HG02870 (cell line): Measurements from ENCODE around the gene SLC22A1.
"Not testable (repeated sequence)": the region's sequence is repeated elsewhere in the genome, so short reads cannot be mapped to it uniquely, and the experiment has no call there.

Source experiments
- ATAC-seq: cut with Tn5 transposase; IDR thresholded peaks from one replicate; pipeline ENCODE4 v1.9.1; 2021; ENCODE audit warnings: mild to moderate bottlenecking, moderate library complexity; ENCODE audit not compliant: unreplicated experiment

Gene SLC22A1

DNA sequence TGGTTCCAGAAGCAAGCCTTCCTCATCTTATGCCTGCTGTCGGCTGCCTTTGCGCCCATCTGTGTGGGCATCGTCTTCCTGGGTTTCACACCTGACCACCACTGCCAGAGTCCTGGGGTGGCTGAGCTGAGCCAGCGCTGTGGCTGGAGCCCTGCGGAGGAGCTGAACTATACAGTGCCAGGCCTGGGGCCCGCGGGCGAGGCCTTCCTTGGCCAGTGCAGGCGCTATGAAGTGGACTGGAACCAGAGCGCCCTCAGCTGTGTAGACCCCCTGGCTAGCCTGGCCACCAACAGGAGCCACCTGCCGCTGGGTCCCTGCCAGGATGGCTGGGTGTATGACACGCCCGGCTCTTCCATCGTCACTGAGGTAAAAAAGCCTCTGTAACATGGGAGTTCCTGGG, 366 bp downstream of the SLC22A1 start:
- no peak for ATAC-seq

DNA sequence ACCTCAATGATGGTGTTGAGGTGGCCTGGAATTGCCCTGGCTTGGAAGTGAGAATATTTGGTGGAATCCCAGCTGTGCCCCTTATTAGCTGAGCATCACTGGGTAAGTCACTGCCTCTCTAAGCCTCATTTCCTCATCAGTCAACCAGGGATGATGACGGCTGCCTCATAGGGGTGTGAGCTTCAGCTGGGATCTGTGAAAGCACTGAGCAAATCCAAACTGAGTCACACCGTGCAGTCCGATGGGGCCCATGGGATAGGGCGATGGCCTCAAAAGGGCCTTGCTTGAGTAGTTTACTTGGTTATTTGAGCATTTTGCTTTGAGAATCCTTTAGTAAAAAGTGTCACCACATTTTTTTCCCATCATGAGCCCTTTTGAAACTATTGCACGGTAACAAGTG, 1.1 kb downstream of the SLC22A1 start:
- no peak for ATAC-seq

DNA sequence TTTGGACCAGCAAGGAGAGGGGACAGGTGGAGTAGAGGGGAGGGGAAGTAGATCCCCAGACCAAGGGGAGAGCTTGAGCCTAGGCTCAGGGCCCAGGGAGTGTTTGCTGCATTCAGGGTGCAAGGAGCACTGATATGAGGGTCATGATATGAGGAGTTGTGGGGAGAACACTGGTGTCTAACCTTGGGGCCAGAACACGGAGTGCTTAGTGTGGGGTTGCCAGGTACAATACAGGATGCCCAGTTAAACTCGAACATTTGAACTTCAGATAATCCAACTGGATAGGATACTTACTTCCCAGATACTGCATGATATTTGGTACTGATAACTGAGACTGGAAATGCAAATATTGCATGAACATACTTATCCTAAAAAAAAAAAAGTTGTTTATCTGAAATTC, 2.4 kb downstream of the SLC22A1 start:
- ATAC-seq: no peak

DNA sequence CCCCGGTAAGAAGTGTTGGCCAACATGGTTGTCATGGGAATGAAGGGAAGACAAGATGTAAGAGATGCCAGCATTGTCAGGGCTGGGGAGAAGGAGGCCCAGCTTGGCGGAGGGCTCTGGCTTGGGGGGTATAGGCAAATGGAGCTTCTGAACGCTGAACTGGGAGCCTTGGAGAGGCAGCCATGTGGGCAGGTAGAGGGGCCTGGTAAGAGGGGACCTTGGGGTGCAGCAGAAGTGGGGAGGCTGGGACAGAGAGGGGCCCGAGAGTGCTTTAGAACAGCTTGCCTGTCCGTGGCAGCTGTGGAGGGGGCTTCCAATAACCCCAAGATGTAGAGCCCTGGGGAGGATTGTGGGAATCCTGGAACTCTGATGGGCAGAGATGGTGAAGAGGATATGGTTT, 3.0 kb downstream of the SLC22A1 start:
- no peak for ATAC-seq

DNA sequence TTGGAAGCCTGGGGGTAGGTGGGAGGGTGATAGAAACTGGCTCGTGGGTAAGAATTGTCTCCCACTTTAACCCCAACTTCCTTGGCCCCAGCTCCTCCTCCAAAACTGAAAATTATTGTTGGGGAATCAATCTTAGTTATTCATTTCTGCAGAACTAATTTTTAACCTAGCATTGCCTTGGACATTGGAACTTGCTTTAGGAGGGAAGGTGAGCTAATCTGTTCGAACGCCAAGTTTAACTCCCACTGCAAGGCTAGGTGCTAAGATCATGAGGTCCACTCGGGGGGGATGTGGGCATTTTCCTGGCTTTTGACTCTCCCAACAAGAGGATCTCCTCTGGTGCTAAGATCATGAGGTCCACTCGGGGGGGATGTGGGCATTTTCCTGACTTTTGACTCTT, 3.5 kb downstream of the SLC22A1 start:
- not testable (repeated sequence) for ATAC-seq

DNA sequence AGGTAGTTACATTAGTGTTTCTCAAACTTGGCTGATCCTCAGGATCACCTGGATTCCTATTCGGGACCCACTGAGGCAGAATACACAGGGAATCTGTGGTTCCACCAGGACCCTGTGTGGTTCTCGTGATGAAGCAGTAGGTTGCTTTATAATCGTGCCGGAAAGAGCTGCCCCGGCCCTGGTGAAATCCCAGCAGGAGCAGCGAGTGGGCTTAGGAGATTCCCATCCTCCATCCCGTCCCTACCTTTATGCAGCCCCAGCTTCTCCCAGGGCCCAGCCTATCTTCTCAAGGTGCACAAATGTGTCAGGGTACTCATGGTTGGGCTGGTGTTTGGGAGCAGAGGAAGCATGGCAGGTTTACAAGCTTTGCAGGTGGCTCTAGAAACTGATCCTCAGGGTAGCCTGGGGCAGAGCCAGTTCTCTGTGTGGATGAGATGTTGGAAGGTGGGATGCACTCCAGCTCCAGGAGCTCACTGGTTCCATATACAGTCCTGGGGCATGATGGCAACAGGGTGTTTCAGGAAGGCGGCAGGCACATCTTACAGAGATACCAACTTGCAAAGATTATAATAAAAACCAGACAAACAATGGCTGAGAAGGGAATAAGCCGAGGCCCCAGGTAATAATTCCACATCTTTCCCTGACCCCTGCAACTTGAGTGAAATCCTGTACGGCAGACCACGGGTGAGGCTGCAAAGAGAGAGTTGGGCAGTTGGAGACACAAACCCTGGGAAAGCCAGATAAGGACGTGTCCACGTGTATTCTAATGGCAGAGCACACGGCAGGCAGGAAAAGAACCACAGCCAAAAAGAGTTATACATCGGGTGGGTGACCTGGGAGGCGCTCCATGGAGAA, 5.9 kb downstream of the SLC22A1 start:
- no peak for ATAC-seq

DNA sequence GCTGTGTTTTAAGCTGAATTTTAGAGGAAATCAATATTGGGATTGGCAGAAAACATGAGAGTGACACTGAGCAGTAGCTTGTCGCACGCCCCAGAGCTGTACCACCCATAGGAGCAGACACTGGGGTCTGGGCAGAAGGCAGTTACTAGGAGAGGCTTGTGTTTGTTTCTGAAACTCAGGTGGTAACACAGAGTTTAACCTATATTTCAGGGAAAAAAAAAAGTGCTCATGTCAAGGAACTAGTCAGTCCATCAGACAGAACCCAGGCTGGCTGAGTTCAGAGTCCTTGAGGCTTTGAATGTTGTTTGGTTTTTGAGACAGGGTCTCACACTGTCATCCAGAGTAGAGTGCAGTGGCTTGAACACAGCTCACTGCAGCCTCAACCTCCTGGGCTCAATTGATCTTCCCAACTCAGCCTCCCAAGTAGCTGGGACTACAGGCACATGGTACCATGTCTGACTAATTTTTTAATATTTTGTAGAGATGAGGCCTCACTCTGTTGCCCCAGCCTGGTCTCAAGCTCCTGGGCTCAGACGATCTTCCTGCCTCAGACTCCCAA, 6.6 kb downstream of the SLC22A1 start:
- no peak for ATAC-seq

DNA sequence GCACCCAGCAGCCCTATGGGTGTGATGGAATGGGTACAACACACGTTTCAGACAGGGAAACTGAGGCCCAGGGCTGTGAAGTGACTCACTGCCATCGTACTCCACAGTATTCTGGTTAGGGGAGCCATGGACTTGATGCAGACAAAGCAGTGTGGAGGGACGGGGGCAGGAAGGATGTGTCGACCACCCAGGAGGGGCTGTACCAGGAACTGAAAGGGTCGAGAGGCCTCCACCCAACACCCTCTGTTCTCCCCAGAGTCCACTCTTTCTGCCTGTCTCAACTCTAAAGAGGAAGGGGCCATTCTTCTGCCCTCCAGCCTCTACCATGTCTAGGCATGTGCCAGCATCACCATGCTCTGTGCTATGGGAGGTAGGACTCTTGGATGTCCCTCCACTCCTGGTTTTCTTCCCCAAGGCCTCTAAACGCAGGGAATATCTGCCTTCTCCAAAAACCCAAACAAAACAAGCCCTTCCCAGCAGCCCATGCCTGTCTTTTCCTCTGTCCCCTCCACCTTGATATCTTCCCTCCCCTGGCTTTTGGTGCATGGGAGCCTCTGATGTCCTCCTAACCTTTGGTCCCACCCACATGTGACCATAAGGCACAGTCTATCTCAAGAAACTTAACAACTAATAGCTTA, 7.4 kb downstream of the SLC22A1 start:
- ATAC-seq: no peak

DNA sequence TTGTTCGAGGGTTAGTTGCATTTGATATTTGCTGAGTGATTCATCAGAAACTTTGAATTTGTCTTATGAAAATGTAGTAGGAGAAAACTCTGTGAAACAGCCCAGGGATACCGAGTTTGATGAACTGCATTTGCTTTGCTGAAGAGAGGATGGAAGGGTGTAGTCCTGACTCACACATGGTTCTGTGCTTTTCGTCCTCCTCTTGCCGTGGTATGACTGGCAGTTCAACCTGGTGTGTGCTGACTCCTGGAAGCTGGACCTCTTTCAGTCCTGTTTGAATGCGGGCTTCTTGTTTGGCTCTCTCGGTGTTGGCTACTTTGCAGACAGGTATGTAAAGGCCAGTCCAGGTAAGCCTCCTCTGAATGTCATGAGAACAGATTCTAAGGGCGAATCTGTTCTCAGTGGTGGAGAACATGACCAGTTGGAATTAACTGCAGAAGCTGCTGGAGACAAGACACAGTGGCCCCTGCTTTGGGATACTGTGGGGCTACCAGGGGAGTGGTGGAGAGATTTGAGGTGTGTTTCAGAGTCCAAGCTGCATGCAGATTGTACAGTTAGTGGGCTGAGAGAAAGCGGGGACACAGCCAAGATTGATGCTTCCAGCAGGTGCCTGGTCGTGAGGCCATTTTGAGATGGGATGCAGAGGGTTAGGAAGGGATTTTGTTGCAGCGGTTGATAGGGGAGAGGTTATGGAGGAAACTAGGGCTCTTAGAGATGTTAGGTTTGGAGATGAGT, 8.4 kb downstream of the SLC22A1 start:
- no peak for ATAC-seq

DNA sequence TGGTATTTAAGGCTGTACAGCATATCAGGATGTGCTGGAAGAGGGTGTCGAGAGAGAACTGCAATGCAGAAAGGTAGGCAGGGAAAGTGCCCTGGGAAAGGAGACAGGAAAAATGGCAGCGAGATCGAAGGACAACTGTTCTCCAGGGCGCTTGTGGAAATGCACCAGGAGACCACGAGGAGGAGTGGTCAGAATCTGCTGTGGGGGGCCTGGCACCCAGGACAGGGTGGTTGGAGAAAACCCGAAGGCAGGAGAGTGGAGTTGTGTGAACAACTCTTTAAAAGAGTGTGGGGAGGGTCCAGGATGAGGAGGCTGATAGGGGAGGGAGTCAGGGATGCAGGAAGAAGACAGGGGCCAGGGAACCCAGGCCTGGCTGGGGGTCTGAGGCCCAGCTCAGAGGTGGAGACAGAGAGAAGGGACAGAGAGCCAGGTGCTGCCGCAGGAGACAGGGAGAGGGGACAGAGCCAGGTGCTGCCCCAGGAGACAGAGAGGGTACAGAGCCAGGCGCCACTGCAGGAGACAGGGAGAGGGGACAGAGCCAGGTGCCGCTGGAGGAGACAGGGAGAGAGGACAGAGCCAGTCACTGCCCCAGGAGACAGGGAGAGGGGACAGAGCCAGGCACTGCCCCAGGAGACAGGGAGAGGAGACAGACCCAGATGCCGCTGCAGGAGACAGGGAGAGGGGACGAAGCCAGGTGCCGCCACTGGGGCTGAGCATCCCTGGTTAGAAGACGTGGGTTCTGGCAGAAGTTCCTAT, 9.3 kb downstream of the SLC22A1 start:
- ATAC-seq: no peak

DNA sequence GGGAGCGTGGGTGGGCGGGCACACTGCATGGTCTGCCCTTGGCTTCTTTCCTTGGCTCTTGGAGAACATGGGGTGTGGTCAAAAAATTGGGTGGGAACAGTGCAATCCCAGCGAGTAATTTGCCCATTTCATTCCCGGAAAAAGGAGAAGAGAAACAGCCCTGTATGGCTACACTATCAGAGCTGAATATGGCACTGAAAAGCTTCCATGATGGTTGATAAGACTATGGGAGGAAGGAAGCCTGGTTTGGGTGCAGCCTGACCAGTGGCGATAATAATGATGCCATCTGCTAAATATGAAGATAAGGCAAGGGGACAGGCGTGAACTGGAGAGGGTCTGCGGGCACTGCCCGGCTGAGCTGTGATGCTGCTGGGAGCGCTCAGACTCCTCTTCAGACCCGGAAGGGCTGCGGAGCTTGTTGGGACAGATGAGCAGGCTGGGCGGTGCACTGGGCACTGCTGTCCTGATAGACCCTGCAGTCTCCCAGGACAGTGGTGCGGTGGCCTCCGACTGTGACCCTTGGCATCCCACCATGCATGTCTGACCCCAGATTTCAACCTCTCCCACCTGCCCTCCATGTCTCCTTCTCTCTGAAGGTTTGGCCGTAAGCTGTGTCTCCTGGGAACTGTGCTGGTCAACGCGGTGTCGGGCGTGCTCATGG, 10.2 kb downstream of the SLC22A1 start:
- no peak for ATAC-seq

DNA sequence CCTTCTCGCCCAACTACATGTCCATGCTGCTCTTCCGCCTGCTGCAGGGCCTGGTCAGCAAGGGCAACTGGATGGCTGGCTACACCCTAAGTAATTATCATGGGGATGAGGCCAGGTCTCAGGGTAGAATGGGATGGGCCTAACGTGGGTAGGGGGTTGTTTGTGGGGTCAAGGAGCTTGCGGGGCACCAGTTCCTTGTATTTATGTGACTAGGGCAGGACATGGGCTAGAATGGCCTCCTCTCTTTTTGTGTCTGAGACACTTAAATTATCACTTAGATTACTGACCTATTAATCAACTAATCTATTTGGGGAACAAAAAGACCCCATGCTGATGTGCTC, 10.7 kb downstream of the SLC22A1 start:
- no peak for ATAC-seq

DNA sequence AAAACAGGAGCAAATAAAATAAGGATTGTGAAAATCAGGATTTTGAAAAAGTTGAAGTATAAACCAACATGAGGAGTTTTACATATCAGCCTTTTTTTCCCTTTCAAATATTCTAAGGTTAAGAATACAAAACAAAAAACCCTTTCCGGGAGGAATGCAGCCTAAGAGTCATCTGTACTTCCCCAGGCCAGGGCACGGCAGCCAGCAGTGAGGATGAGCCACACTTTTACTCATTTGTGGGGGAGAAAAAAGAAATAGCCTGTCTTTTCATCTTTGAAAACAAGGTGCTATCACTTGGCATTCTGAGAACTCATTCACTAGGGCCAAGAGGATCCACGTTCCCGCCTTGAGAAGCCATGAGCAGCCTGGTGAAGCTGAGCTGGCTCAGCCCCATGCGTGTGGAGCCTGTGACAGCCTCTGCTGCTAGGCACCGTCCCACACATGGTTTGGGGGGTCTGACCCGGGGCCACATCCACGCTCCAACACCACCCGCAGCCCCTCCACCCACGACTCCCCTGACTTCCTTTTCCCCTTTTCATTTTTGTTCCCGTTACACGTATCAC, 11.2 kb downstream of the SLC22A1 start:
- no peak for ATAC-seq

DNA sequence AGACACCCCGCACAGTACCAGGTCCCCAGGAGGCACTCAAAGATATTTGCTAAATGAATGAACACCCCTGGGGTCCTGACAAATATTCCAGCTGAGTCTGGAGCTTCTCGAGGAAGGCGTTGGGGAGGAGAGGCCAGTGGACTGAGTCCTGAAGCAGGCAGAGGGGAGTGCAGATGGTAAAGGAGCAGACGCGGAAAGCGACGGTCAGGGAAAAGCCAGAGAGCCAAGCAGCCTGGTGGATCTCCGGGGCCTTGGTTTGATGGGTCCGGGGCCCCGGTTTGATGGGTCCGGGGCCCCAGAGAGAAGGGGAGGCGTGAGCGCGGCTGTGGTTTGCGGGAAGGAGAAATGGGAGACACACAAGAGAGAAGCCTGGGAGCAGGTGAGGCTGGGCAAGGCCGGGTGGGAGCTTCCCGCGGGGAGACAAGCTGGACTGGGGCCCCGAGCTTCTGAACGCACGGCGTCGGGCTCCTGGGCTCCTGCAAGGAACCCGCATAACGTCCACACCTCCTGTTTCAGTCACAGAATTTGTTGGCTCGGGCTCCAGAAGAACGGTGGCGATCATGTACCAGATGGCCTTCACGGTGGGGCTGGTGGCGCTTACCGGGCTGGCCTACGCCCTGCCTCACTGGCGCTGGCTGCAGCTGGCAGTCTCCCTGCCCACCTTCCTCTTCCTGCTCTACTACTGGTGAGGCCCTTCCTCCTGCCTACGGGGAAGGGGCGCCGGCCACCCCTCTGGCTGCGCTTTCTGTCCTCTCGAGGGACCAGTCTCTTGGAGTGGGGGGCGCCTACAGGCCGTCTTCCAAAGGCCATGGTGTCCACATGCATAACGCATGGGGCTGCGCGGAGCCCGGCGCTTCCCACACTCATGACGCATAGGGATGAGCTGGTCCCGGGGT, 12.1 kb downstream of the SLC22A1 start:
- ATAC-seq: no peak

DNA sequence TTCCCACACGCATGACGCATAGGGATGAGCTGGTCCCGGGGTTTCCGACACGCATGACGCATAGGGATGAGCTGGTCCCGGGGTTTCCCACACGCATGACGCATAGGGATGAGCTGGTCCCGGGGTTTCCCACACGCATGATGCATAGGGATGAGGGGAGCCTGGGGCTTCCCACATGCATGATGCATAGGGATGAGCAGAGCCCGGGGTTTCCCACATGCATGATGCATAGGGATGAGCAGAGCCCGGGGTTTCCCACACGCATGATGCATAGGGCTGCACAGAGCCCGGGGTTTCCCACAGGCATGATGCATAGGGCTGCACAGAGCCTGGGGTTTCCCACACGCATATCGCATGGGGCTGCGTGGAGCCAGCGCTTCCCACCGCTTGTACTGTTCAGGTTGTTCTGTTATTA, 12.7 kb downstream of the SLC22A1 start:
- not testable (repeated sequence) for ATAC-seq

DNA sequence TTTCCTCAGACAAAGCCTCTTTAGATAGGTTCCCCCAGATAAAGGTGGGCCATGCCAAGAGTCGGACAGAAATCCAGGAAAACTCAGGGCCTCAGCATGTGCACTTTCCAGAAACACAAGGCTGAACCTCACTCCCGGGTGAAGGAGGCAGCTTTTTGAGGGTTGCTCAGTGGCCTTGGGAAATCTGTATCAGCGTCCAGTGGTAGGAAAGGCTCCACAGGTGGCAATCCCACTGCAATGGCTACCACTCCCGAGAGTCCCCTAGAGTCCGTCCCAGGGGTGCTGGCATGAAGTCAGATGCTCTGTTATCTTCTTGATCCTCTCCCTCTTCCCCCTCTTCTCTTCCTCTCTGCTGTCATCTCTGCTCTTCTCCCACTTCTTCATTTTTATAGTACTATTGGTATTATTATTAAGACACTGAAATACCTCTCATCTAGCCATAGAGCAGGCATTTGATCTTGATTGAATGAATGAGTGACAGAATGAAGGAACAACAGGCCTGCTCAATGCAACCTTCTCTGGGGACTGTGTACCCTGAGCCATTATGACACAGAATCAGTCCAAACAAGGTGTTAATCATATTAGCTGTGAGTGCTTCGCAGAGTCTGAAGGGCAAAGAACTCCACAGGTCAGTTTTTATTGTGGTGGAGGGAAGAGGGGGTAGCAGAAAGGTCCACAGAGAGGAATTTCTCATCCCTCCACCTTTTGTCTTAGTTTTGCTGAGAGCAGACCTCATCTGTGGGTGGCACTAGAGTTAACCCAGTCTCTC, 13.3 kb downstream of the SLC22A1 start:
- no peak for ATAC-seq

DNA sequence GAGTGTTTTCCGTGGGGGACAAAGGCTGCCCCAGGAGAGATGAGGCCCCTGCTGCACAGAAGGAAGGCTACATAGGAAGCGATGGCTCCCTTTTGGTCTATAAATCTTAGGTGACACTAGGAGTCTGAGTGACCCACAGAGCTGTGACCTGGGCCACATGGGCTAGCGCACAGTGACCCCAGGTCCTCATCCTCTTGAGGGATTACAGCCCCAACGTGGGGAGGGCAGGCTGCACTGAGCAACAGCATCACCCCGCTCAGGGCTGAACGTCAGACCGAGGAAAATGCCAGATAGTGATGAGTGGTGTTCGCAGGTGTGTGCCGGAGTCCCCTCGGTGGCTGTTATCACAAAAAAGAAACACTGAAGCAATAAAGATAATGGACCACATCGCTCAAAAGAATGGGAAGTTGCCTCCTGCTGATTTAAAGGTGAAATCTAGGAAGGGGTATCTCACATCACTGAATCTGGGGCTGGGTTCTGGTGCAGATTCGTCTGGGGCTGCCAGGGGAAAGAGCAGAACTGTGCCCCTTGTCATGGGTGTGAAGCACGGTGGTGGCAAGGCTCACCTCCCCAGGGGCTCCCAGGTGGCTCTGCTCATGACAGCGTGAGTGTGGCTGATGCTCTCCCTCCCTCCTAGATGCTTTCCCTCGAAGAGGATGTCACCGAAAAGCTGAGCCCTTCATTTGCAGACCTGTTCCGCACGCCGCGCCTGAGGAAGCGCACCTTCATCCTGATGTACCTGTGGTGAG, 14.5 kb downstream of the SLC22A1 start:
- ATAC-seq: no peak
